ENCODE results near the gene NUDT10.
"Not testable (repeated sequence)": the region's sequence is repeated elsewhere in the genome, so short reads cannot be mapped to it uniquely, and the experiment has no call there.

NUDT10 gene

DNA sequence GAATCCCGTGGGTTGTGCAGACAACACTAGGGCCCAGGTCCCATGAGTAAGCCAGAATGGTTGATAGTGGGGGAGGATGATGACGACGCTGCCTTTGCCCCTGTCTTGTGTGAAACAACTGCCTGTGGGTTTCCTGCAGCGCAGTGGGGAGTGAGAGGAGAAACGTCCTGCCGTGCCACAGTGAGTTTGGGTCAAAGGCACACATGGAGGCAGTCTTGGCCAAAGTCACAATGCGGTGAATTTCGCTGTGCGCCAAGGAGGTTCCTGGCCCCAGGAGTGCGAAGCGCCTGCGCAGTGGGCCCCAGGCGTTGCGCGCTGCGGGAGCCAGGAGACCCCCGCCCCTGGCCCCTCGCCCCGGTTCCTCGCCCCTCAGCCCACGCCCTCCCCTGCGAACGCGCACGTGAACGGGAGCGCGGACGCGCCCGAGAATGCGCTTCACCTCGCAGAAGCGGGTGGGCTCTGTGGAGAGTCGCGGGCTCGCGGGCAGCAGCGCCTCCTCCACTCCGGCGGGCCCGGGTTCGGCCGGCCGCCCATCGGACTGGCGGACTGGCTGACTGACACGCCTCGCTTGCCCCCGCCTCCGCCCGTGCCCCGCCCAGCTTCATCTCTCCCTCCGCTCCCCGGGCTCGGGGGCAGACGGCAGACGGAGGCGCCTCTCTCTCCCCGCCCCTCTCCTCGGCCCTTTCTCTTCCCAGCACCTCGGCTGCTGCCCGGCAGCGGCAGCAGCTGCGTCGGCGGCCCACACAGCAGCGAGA lies at the start of gene NUDT10:
TSS of gene NUDT10 (plus strand) at position 635 of the 755 bp plus-strand sequence. CDS start 144 bp downstream, outside the sequence.
- no peak for DNase-seq (ENCODE audit: low spot score)

DNA sequence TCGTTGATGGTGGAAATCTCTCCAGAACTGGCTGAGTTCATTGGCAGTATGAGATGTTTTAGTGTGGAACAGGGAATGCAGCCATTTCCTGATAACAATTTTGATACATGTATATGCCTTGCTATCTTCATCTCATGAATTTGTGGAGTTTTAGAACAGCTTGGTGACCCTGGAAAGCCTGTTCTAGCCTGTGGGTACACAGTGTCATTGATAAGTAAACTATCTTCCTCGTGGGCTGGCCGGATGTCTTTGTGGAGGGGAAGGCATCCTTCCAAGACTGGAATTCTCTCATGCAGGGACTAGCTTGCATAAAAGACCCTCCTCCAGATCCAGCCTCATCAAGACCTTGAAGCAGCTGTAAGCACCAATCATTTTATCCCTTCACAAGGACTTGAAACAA lies 40.2 kb upstream of the NUDT10 start:
- no peak for DNase-seq (ENCODE audit: low spot score)

- no peak for DNase-seq (ENCODE audit: low spot score)
Measured at GRCh38 chrX:51296138-51296537, 36.5 kb upstream of the NUDT10 start.

GRCh38 chrX:51316271-51316670 lies 16.4 kb upstream of the NUDT10 start:
- no peak for DNase-seq (ENCODE audit: low spot score)

GRCh38 chrX:51332943-51333785 lies 542 bp downstream of the NUDT10 start:
- not testable (repeated sequence) for DNase-seq (ENCODE audit: low spot score)

DNA sequence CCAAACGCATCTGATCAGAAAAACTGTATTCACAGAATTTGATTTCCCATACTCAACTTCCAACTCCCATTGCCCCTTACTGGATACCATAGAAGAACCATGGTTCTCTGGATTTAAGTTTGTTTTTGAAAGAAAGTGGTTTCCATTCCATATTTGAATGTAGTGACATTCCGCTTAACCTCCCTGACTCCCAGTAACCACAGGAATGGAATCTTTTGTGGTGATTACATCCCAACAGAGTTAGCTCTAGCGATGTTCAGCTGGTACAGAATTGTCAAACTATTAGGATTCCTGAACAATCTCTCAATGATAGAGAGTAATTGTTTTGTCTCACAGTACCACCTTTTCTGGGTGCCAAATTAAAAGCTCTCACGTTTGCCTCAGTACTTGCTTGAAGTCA lies 1.7 kb downstream of the NUDT10 start:
- no peak for DNase-seq (ENCODE audit: low spot score)

- DNase-seq (ENCODE audit: low spot score) = peak; percentile 37
Measured at GRCh38 chrX:51336584-51336983, 4.0 kb downstream of the NUDT10 start.

DNA sequence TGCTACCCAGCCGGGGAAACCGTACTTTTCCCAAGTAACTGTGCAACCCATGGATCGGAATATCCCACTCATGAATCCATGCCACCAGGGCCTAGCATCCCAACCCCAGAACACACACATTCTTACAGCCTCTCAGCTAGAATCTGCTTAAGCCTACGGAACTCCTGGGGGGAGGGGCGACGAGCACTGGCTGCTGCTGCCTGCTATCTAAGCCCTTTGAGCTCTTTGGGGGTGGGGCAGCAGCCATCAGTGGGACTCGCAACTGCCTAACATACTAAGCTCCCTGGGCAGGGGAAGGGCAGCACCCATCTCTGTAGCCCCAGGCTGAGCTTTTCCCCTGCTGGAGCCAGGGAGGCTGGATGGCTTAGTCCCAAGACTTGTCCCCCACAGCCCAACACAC lies 28.6 kb downstream of the NUDT10 start:
- no peak for DNase-seq (ENCODE audit: low spot score)

GRCh38 chrX:51376672-51377071 lies 44.0 kb downstream of the NUDT10 start:
- DNase-seq (ENCODE audit: low spot score) = no peak

All from pons (tissue), 1 donor.